Right atrium auricular region (tissue), 2 donors: Measurements from ENCODE around the gene USP47. TPM values are rescaled to one million over a fixed set of nuclear protein-coding genes. Genes with fewer than 3 reads are reported as not detected.

ENCODE experiments used
- DNase-seq: peaks from one replicate; pipeline ENCODE4 v3.0.0-alpha.2; 2019; ENCODE audit warnings: low spot score
- H3K27ac ChIP-seq, 2 donors: fragments of 200-600 bp; sonication (generic); 1 replicate in 1 of 2; 2 replicates in 1 of 2; pipeline ENCODE4 v1.5.1; 2016 to 2019
- H3K27me3 ChIP-seq, 2 donors: fragments of 200-600 bp; sonication (generic); one replicate each; pipeline versions ENCODE4 v1.5.1 to v1.6.0; 2017 to 2019
- H3K36me3 ChIP-seq: fragments of 200-600 bp; sonication (generic); one replicate; pipeline ENCODE4 v1.5.1; 2016
- H3K4me1 ChIP-seq, 2 donors: fragments of 200-600 bp; sonication (generic); one replicate each; pipeline versions ENCODE4 v1.5.1 to v1.6.0; 2017 to 2019
- H3K4me3 ChIP-seq, 2 donors: fragments of 200-600 bp; sonication (generic); 1 replicate in 1 of 2; 2 replicates in 1 of 2; pipeline ENCODE4 v1.5.1; 2017 to 2019; ENCODE audit warnings: mild to moderate bottlenecking in 1 of 2, moderate library complexity in 1 of 2
- H3K9me3 ChIP-seq, 2 donors: fragments of 200-600 bp; sonication (generic); one replicate each; pipeline ENCODE4 v1.5.1; 2019
- CTCF ChIP-seq, 2 donors: fragments of 200-600 bp; sonication (generic); IDR thresholded peaks; one replicate each; pipeline ENCODE4 v1.5.1; 2019; ENCODE audit warnings: antibody characterized with exemption in 2 of 2
- total RNA-seq, 2 donors: library from RNA; depleted of rRNA; stranded (reverse); fragments of >200 nt; gene quantifications; one replicate each; pipeline ENCODE4 v1.1.0, GENCODE V29; 2016

Gene USP47
- total RNA-seq, 2 donors from 2014 or later = 58.7 to 61.3 TPM

- Histone ChIP-seq H3K4me1 (peaks cover 0 to 99% of the 10 kb centered on the region in 2 donors), H3K27ac (peak overlapping the region; percentile 84 to 93), H3K9me3 (no peaks in the 10 kb centered on the region), H3K36me3 (peaks cover 8% of the 10 kb centered on the region), H3K27me3 (no peaks in the 10 kb centered on the region), H3K4me3 (no peak overlapping the region)
- DNase-seq = peak; percentile 44
- no peak for TF ChIP-seq CTCF (IDR thresholded peaks at IDR 0.05)
These were observed 140.1 kb downstream of the USP47 start for GRCh38 chr11:11981840-11982239.

- Histone ChIP-seq H3K27ac (peak overlapping the region; percentile 84 to 93), H3K27me3 (no peaks in the 10 kb centered on the region)
- no peak for DNase-seq
These were observed 140.7 kb downstream of the USP47 start for GRCh38 chr11:11982461-11982860.

GRCh38 chr11:11982975-11983374 is 141.2 kb downstream of the USP47 start:
- peak overlapping the region; percentile 84 to 93 for H3K27ac ChIP-seq
- peaks cover 8% of the 10 kb centered on the region for H3K36me3 ChIP-seq
- no peak for TF ChIP-seq CTCF (IDR thresholded peaks at IDR 0.05)
- no peaks in the 10 kb centered on the region for H3K27me3 ChIP-seq
- no peaks in the 10 kb centered on the region for H3K9me3 ChIP-seq
- no peak overlapping the region for H3K4me3 ChIP-seq
- DNase-seq = no peak
- H3K4me1 ChIP-seq = peaks cover 0 to 97% of the 10 kb centered on the region in 2 donors

More at GRCh38 chr11:11982461-11982860, 140.7 kb downstream of the USP47 start:
- Histone ChIP-seq H3K9me3 (no peaks in the 10 kb centered on the region), H3K4me3 (no peak overlapping the region), H3K4me1 (peaks cover 0 to 97% of the 10 kb centered on the region in 2 donors), H3K36me3 (peaks cover 8% of the 10 kb centered on the region)
- TF ChIP-seq CTCF (IDR thresholded peaks at IDR 0.05) = no peak

- TF ChIP-seq CTCF (IDR thresholded peaks at IDR 0.05) = no peak
- peak overlapping the region; percentile 84 to 93 for H3K27ac ChIP-seq
- no peaks in the 10 kb centered on the region for H3K27me3 ChIP-seq
- peaks cover 0 to 97% of the 10 kb centered on the region in 2 donors for H3K4me1 ChIP-seq
- DNase-seq = no peak
- H3K9me3 ChIP-seq = no peaks in the 10 kb centered on the region
- H3K36me3 ChIP-seq = peaks cover 8% of the 10 kb centered on the region
- H3K4me3 ChIP-seq = no peak overlapping the region
These were observed 141.7 kb downstream of the USP47 start for GRCh38 chr11:11983427-11983826.

GRCh38 chr11:11984563-11984962 is 142.8 kb downstream of the USP47 start:
- H3K27ac ChIP-seq = peak overlapping the region; percentile 84 to 93
- H3K4me3 ChIP-seq = no peak overlapping the region
- no peak for TF ChIP-seq CTCF (IDR thresholded peaks at IDR 0.05)
- no peak for DNase-seq
- no peaks in the 10 kb centered on the region for H3K27me3 ChIP-seq
- peaks cover 8% of the 10 kb centered on the region for H3K36me3 ChIP-seq
- H3K4me1 ChIP-seq = peaks cover 0 to 96% of the 10 kb centered on the region in 2 donors
- no peaks in the 10 kb centered on the region for H3K9me3 ChIP-seq
